Parathyroid adenoma (tissue), 2 donors: ENCODE measurements around the gene POLR2M.

Experiments used
- H2AFZ ChIP-seq: fragments of 300-600 bp; sonication (generic); one replicate; pipeline ENCODE4 v1.7.0; 2017; ENCODE audit warnings: antibody characterized with exemption, mild to moderate bottlenecking
- H3K27ac ChIP-seq: fragments of 300-600 bp; sonication (generic); one replicate; pipeline ENCODE4 v1.7.0; 2017
- H3K27me3 ChIP-seq: fragments of 300-600 bp; sonication (generic); one replicate; pipeline ENCODE4 v1.7.0; 2017; ENCODE audit warnings: low read length; ENCODE audit not compliant: control insufficient read depth, insufficient read depth
- H3K36me3 ChIP-seq: fragments of 300-600 bp; sonication (generic); one replicate; pipeline ENCODE4 v1.7.0; 2017; ENCODE audit warnings: low read length; ENCODE audit not compliant: control insufficient read depth, insufficient read depth
- H3K4me1 ChIP-seq: fragments of 300-600 bp; sonication (generic); one replicate; pipeline ENCODE4 v1.7.0; 2017; ENCODE audit warnings: control low read depth
- H3K4me2 ChIP-seq: fragments of 300-600 bp; sonication (generic); one replicate; pipeline ENCODE4 v1.7.0; 2017; ENCODE audit warnings: low read length
- H3K4me3 ChIP-seq: fragments of 300-600 bp; sonication (generic); one replicate; pipeline ENCODE4 v1.7.0; 2017; ENCODE audit warnings: low read depth, low read length
- H3K79me2 ChIP-seq: fragments of 300-600 bp; sonication (generic); one replicate; pipeline ENCODE4 v1.7.0; 2017; ENCODE audit warnings: control low read depth
- H3K9ac ChIP-seq: fragments of 300-600 bp; sonication (generic); one replicate; pipeline ENCODE4 v1.7.0; 2017; ENCODE audit warnings: mild to moderate bottlenecking
- H3K9me3 ChIP-seq: fragments of 300-600 bp; sonication (generic); one replicate; pipeline ENCODE4 v1.7.0; 2017; ENCODE audit warnings: low read length; ENCODE audit not compliant: control insufficient read depth
- CTCF ChIP-seq: fragments of 300-600 bp; sonication (generic); IDR thresholded peaks from one replicate; pipeline ENCODE4 v1.7.0; 2017; ENCODE audit warnings: antibody characterized with exemption, mild to moderate bottlenecking
- donor health status: primary hyperparathyroidism.

Gene POLR2M

GRCh38 chr15:57706405-57707209, at the start of gene POLR2M:
TSS of gene POLR2M (plus strand) at chr15:57706714. CDS start at chr15:57706843, 129 bp downstream.
- Histone ChIP-seq H3K9ac (peak within 1 kb of the TSS; percentile 77), H2AFZ (peak within 1 kb of the TSS; percentile 91), H3K27me3 (no peaks in the 10 kb centered on the region), H3K27ac (peak within 1 kb of the TSS; percentile 94), H3K9me3 (no peaks in the 10 kb centered on the region), H3K4me3 (peak within 1 kb of the TSS; percentile 96), H3K4me2 (peak within 1 kb of the TSS; percentile 90), H3K4me1 (peaks cover 3% of the 10 kb centered on the region), H3K36me3 (no peaks in the 10 kb centered on the region), H3K79me2 (no peaks in the 10 kb centered on the region)
- TF ChIP-seq CTCF, result no peak

- Histone ChIP-seq H3K4me3 (no peak overlapping the region), H3K4me2 (no peak overlapping the region), H3K4me1 (no peaks in the 10 kb centered on the region), H3K79me2 (no peaks in the 10 kb centered on the region), H3K36me3 (no peaks in the 10 kb centered on the region), H3K9ac (no peak overlapping the region), H3K9me3 (no peaks in the 10 kb centered on the region), H3K27ac (no peak overlapping the region), H2AFZ (no peak overlapping the region), H3K27me3 (no peaks in the 10 kb centered on the region)
- TF ChIP-seq CTCF, result no peak
These were observed 48.9 kb upstream of the POLR2M start for GRCh38 chr15:57657619-57658018.

DNA sequence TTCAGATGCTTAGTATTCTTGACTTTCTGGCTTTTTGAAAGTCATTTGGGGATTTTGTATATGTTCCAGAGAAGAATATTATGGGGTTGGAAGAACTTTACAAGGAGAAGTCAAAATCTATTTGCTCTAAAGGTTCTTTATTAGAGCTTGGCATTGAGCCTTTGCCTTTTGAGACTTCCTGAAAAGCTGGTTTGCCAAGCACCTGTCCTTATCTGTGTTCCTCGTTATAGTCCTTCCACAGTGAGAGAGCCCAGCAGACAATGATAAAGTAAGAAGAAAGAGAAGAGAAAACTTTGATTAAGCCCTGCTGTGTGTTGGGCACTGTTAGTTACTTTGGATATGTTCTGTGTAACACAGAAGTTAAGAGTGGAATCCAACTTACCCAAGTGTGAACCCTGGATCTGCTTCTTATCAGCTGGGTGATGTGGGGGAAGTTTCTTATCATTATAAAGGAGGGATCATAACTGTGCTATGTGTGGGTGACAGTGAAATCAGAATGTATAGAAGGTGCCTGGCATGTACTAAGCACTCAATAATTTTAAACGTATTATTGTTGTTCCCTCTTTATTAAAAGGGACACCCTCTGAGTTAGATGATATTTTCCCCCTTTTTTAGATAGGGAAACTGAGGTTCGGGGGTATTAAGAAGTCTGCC, 44.3 kb upstream of the POLR2M start:
- H3K9ac ChIP-seq, result no peak overlapping the region
- no peak for TF ChIP-seq CTCF
- H3K79me2 ChIP-seq, result no peaks in the 10 kb centered on the region
- no peaks in the 10 kb centered on the region for H3K27me3 ChIP-seq
- no peak overlapping the region for H2AFZ ChIP-seq
- no peak overlapping the region for H3K4me3 ChIP-seq
- no peaks in the 10 kb centered on the region for H3K9me3 ChIP-seq
- no peaks in the 10 kb centered on the region for H3K36me3 ChIP-seq
- H3K4me2 ChIP-seq, result no peak overlapping the region
- no peaks in the 10 kb centered on the region for H3K4me1 ChIP-seq
- H3K27ac ChIP-seq, result no peak overlapping the region

DNA sequence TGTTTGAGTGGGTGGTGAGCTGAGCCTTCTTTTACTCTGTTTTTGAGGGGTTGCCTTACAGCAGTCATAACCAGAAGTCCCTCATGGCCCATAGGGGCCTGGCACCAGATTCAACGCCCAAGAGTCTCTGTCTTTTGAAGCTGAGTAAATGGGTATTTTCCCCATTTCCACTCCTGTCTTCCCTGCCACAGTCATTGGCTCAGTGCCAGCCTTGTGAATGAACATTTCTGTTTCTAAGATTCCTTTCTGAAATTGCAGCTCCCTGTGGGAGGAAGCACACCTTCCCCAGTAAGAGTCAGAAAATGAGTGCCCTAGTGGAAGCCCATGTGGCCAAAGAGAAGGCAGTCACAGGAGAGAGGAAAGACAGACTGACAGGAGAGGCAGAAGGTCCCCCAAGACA, 43.7 kb upstream of the POLR2M start:
- no peak overlapping the region for H3K27ac ChIP-seq
- no peaks in the 10 kb centered on the region for H3K9me3 ChIP-seq
- no peaks in the 10 kb centered on the region for H3K27me3 ChIP-seq
- H3K4me2 ChIP-seq, result no peak overlapping the region
- no peaks in the 10 kb centered on the region for H3K36me3 ChIP-seq
- H3K4me1 ChIP-seq, result no peaks in the 10 kb centered on the region
- H3K9ac ChIP-seq, result no peak overlapping the region
- no peak for TF ChIP-seq CTCF
- H3K4me3 ChIP-seq, result no peak overlapping the region
- no peak overlapping the region for H2AFZ ChIP-seq
- no peaks in the 10 kb centered on the region for H3K79me2 ChIP-seq
